CD4-positive, alpha-beta T cell (primary cell): ENCODE measurements around the gene PLCD1. TPM values are rescaled to one million over a fixed set of nuclear protein-coding genes. Genes with fewer than 3 reads are reported as not detected.

Experiments
- ATAC-seq: fragments of 200-7000 bp; cut with Tn5 transposase; one replicate; pipeline ENCODE4 v1.10.0; 2022; ENCODE audit warnings: mild to moderate bottlenecking; ENCODE audit not compliant: poor library complexity
- CTCF ChIA-PET: fragments of 350-600 bp; sonication (Branson Sonifier 250); formaldehyde crosslinking; loops from one replicate; lab custom pipeline; 2021; ENCODE audit warnings: antibody characterized with exemption, inconsistent platforms; lab: Charles Lee
- POLR2A ChIA-PET: fragments of 350-600 bp; sonication (Branson Sonifier 250); formaldehyde crosslinking; loops from one replicate; lab custom pipeline; 2021; ENCODE audit warnings: antibody characterized with exemption, inconsistent platforms; lab: Charles Lee
- DNase-seq, 14 experiments: peaks; one replicate each; pipeline ENCODE4 v3.0.0-alpha.2; 2013 to 2020; ENCODE audit warnings: mixed read lengths in 2 of 14
- H3K27ac ChIP-seq, 2 donors: one replicate each; pipeline versions ENCODE4 v1.5.1 to v1.7.0; 2013; ENCODE audit warnings: low read length in 2 of 2, low read depth in 1 of 2, mild to moderate bottlenecking in 1 of 2
- H3K27me3 ChIP-seq, 2 experiments: 1 replicate in 1 of 2; 2 replicates in 1 of 2; pipeline versions ENCODE4 v1.6.1 to v1.7.0; 2013; ENCODE audit warnings: low read length in 2 of 2, control low read depth in 1 of 2, mild to moderate bottlenecking in 1 of 2, moderate library complexity in 1 of 2; ENCODE audit not compliant: insufficient read depth in 2 of 2, control insufficient read depth in 1 of 2
- H3K36me3 ChIP-seq: one replicate; pipeline ENCODE4 v1.6.1; 2013; ENCODE audit warnings: low read length, control low read depth; ENCODE audit not compliant: insufficient read depth
- H3K4me1 ChIP-seq: one replicate; pipeline ENCODE4 v1.6.1; 2013; ENCODE audit warnings: low read length, control low read depth; ENCODE audit not compliant: insufficient read depth
- H3K4me3 ChIP-seq: one replicate; pipeline ENCODE4 v1.5.1; 2013; ENCODE audit warnings: mild to moderate bottlenecking, low read length, moderate library complexity
- H3K9me3 ChIP-seq, 2 experiments: 1 replicate in 1 of 2; 2 replicates in 1 of 2; pipeline versions ENCODE4 v1.6.1 to v1.7.0; 2013; ENCODE audit warnings: low read length in 2 of 2, mild to moderate bottlenecking in 2 of 2, control low read depth in 1 of 2, moderate library complexity in 1 of 2; ENCODE audit not compliant: control insufficient read depth in 1 of 2, insufficient read depth in 1 of 2
- H3K27ac Mint-ChIP-seq: one replicate; pipeline ENCODE4 v1.8.0; 2020; ENCODE audit warnings: mixed read lengths
- H3K27me3 Mint-ChIP-seq: one replicate; pipeline ENCODE4 v1.8.0; 2021; ENCODE audit warnings: mixed read lengths
- H3K36me3 Mint-ChIP-seq: one replicate; pipeline ENCODE4 v1.8.0; 2021; ENCODE audit warnings: low read depth, mixed read lengths
- H3K4me1 Mint-ChIP-seq: one replicate; pipeline ENCODE4 v1.8.0; 2021; ENCODE audit warnings: low read depth, mixed read lengths
- H3K4me3 Mint-ChIP-seq: one replicate; pipeline ENCODE4 v1.8.0; 2020; ENCODE audit warnings: mild to moderate bottlenecking, mixed read lengths
- H3K9me3 Mint-ChIP-seq: one replicate; pipeline ENCODE4 v1.8.0; 2020; ENCODE audit warnings: mixed read lengths
- intact Hi-C, 2 experiments: fragments of 100-400 bp; cut with DNase I in 1 of 2; cut with micrococcal nuclease in 1 of 2; formaldehyde crosslinking; loops; one replicate each; pipeline versions ENCODE4 v1.15.1 to v1.9.0; 2023 to 2025; cut with DNase I, micrococcal nuclease
- total RNA-seq, 174 experiments: library from RNA in 2 of 174; stranded (reverse) in 2 of 174; gene quantifications; one replicate each; pipeline ENCODE4 v1.2.3 and lab custom pipeline; 2021 to 2026
- TF ChIP-seq, protein P1 (sequence below): fragments of 200-600 bp; IDR thresholded peaks from one replicate; pipeline ENCODE4 v1.8.0; 2022; ENCODE audit warnings: antibody characterized with exemption, mild to moderate bottlenecking

PLCD1 gene
- total RNA-seq, 2 experiments from 2014 or later = 67.0 to 69.8 TPM

DNA sequence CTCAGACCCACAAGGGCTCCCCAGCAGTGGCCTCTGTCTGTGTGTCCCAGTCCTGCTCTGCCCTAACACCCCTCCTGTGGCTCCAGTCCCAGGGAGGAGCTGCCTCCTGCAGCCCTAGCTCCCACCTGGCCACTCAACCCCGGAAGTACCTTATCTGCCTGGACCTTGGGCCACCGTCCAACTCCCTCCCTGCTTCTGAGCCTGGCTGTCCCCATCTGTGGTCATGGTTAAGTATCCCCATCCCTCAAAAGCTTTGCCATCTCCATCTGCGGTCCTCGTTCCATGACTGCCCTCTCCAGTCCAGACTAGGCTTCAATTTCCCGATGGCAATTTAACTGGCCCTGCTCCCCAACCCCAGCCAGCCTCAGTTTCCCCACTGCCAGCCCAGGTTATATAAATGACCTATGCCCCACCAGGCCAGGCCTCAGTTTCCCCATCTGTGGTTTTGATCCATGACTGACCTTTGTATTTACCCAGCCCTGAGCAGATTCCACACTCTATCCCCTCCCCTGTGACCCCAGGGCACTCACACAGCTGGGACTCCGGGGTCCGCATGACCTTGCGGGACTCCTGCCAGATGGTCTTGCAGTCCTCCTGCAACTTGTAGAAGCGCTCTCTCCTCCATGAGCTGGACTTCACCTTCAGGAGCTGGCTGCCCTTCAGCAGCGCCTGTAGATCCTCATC is 9.6 kb downstream of the PLCD1 start:
- peak in 2 of 14 experiments; percentile 0 to 2 for DNase-seq
- CTCF ChIA-PET = no interaction called here
- POLR2A ChIA-PET = no interaction called here
- Histone ChIP-seq H3K9me3 (peaks cover 7 to 23% of the 10 kb centered on the region in 2 experiments), H3K27me3 (no peaks in the 10 kb centered on the region), H3K27ac (no peak overlapping the region), H3K4me1 (peaks cover 30% of the 10 kb centered on the region), H3K4me3 (no peak overlapping the region), H3K36me3 (peaks cover 50% of the 10 kb centered on the region)
- Mint-ChIP-seq H3K27me3 (no peaks in the 10 kb centered on the region), H3K36me3 (peaks cover 61% of the 10 kb centered on the region), H3K4me3 (no peak overlapping the region), H3K9me3 (no peaks in the 10 kb centered on the region), H3K27ac (peak overlapping the region; percentile 89), H3K4me1 (peaks cover 30% of the 10 kb centered on the region)
- intact Hi-C loops = no loop called here
- ATAC-seq = no peak
- TF ChIP-seq, protein P1, sequence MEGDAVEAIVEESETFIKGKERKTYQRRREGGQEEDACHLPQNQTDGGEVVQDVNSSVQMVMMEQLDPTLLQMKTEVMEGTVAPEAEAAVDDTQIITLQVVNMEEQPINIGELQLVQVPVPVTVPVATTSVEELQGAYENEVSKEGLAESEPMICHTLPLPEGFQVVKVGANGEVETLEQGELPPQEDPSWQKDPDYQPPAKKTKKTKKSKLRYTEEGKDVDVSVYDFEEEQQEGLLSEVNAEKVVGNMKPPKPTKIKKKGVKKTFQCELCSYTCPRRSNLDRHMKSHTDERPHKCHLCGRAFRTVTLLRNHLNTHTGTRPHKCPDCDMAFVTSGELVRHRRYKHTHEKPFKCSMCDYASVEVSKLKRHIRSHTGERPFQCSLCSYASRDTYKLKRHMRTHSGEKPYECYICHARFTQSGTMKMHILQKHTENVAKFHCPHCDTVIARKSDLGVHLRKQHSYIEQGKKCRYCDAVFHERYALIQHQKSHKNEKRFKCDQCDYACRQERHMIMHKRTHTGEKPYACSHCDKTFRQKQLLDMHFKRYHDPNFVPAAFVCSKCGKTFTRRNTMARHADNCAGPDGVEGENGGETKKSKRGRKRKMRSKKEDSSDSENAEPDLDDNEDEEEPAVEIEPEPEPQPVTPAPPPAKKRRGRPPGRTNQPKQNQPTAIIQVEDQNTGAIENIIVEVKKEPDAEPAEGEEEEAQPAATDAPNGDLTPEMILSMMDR = no peak

DNA sequence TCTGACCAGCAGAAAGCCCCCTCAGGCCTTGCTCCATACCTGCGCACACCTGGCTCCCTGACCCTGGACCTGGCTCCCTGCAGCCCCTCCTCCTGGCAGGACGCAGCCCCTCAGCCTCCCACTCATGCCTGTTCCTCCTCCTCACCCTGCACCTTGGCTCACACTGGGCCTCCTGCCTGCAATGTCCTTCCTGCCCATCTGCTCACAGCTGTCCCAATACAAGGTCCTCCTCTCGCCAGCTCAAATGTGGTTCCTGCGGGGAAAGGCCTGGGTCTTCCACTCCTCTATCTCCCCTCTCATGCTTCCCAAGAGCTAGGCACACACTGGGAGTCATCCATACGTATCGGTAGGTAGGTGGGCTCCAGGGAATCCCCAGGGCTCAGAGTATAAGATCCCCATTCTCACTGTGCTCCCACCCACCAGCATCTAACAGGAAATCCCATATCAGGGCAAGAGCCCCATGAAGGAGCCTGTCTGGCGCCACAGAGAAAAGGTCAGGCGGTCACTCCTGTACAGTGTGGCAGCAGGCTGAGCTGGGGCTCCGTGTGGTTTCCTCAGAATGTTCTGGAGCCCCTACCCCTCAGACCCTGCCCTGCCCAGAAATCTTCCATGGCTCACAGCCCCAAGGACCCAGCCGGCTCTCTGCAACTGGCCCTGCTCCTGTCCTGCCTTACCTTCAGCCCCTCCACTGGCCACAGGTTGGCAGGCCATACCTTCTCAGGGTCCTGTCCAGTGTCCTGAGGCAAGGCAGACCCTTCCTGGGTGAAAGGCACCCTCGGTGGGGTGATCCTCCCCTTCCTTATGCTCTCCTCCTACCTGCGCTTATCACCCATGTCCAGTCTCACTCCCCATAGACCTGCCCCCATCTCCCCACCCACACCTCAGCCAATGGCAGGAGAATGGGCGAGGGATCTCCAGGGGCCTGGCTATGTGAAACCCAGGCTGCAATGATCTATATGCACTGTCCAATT is 10.9 kb downstream of the PLCD1 start:
- no peak overlapping the region for H3K27ac ChIP-seq
- intact Hi-C loops = no loop called here
- Mint-ChIP-seq H3K36me3 (peaks cover 69% of the 10 kb centered on the region), H3K9me3 (no peaks in the 10 kb centered on the region), H3K4me1 (peaks cover 20% of the 10 kb centered on the region), H3K4me3 (no peak overlapping the region), H3K27ac (no peak overlapping the region), H3K27me3 (no peaks in the 10 kb centered on the region)
- CTCF ChIA-PET = no interaction called here
- ATAC-seq (no peak), DNase-seq (peak in 1 of 14 experiments; percentile 1)
- peaks cover 23% of the 10 kb centered on the region for H3K4me1 ChIP-seq
- peaks cover 61% of the 10 kb centered on the region for H3K36me3 ChIP-seq
- H3K27me3 ChIP-seq = no peaks in the 10 kb centered on the region
- TF ChIP-seq, protein P1 = no peak
- peaks cover 7 to 23% of the 10 kb centered on the region in 2 experiments for H3K9me3 ChIP-seq
- POLR2A ChIA-PET = no interaction called here
- no peak overlapping the region for H3K4me3 ChIP-seq

DNA sequence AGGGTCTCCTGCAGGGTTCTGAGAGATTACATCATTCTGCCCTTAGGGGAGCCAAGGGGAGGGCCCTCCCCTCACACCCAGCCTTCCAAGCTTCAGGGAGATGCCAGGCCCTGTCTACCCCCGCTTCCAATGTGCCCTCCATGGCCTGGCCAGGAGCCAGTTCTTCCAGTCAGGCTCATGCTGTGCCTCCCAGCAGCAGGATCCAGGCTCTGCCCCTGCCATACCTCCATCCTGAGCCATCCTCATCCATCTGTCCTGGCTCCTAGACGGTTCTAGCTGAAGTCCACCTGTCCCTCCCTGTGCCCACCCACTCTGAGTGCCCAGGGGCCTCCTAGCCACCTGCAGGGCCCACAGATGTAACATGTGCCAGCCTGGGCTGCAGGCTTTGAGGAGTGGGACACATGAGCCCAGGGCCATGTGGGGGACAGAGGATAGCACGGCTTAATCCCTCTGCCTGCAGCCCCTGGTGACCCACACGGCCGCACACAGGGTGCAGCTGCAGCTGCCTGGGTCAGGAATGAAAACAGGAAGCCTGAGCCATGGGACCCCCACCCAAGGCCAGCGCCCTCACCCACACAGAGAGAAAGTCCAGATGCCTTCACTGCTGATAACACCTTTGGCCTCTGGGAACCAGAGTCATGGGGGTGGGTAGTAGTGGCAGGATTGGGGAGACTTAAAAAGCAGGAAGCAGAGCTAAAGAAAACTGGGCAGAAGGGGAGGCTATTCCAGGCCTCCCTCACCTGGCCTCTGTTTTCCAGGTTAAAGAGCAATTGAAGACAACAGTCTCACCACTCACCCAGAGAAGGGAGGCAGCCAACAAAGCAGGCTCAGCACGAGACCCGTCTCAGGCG is 11.8 kb downstream of the PLCD1 start:
- Mint-ChIP-seq H3K4me1 (peaks cover 11% of the 10 kb centered on the region), H3K27ac (no peak overlapping the region), H3K4me3 (no peak overlapping the region), H3K36me3 (peaks cover 71% of the 10 kb centered on the region), H3K27me3 (no peaks in the 10 kb centered on the region), H3K9me3 (no peaks in the 10 kb centered on the region)
- ChIA-PET CTCF (no interaction called here), POLR2A (no interaction called here)
- Histone ChIP-seq H3K9me3 (peaks cover 7 to 23% of the 10 kb centered on the region in 2 experiments), H3K4me1 (peaks cover 13% of the 10 kb centered on the region), H3K27me3 (no peaks in the 10 kb centered on the region), H3K27ac (no peak overlapping the region), H3K36me3 (peaks cover 63% of the 10 kb centered on the region), H3K4me3 (no peak overlapping the region)
- ATAC-seq (no peak), DNase-seq (no peak)
- TF ChIP-seq, protein P1 = no peak
- intact Hi-C loops = no loop called here
